ENCODE data around the gene CETN3.
A peak's percentile ranks its signal among the peaks of the same experiment; 100 is the strongest.
"Not testable (repeated sequence)": the region's sequence is repeated elsewhere in the genome, so short reads cannot be mapped to it uniquely, and the experiment has no call there.

Gene CETN3

GRCh38 chr5:90386099-90386710 lies 23.4 kb downstream of the CETN3 start:
- H3K4me3 ChIP-seq (ENCODE audit: low read length): no peak overlapping the region
- peak; percentile 16 for DNase-seq (ENCODE audit: low read depth, low spot score)

DNA sequence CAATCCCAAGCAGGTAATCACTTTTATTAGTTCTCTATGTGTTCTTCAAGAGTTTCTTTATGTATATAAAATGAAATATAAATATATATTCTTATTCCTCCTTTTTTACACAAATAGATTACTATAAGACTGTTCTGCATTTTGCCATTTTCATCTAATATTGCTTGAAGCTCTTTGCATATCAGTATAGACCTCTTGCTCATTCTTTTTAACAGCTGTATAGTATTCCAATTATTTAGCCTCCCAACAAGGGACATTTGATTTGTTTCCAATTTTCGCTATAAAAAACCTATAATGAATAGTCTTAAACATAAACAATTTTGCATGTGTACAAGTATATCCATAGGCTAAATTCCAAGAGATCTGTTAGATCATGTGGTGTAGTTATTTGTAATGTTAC lies 25.2 kb downstream of the CETN3 start:
- no peak for DNase-seq (ENCODE audit: low read depth, low spot score)
- H3K4me3 ChIP-seq (ENCODE audit: low read length): no peak overlapping the region

GRCh38 chr5:90383903-90384302 lies 25.7 kb downstream of the CETN3 start:
- DNase-seq (ENCODE audit: low read depth, low spot score): no peak
- H3K4me3 ChIP-seq (ENCODE audit: low read length): no peak overlapping the region

DNA sequence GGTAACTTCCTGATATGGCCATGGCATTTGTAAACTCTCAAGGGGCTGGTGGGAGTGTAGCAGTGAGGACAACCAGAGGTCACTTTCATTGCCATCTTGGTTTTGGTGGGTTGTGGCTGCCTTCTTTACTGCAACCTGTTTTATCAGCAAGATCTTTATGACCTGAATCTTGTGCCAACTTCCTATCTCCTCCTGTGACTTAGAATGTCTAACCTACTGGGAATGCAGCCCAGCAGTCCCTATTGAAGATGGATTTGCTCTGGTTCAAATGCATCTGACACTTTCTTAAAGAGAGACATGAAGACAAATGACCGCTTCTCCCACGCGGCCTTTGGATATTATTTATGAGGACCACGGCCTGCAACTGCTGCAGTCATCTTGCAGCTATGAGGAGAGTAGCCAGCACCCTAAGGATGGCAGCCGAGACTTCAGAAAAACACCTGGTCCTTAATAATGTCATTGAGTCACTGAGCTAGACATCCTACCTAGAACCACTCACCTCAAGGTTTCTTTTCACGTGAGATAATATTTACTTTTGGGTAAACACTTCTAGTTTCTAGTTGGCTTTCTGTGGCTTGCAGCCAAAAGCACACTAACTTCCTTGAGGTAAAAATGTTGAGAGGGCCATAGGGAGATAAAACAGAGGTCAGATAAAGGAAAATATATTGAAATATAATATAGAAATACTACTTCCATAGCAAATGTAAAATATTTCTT lies 28.2 kb downstream of the CETN3 start:
- DNase-seq (ENCODE audit: low read depth, low spot score): no peak
- no peak overlapping the region for H3K4me3 ChIP-seq (ENCODE audit: low read length)

- no peak for DNase-seq (ENCODE audit: low read depth, low spot score)
- H3K4me3 ChIP-seq (ENCODE audit: low read length): no peak overlapping the region
Observed at GRCh38 chr5:90379652-90380051, 29.9 kb downstream of the CETN3 start.

GRCh38 chr5:90378752-90379151 lies 30.8 kb downstream of the CETN3 start:
- no peak overlapping the region for H3K4me3 ChIP-seq (ENCODE audit: low read length)
- no peak for DNase-seq (ENCODE audit: low read depth, low spot score)

DNA sequence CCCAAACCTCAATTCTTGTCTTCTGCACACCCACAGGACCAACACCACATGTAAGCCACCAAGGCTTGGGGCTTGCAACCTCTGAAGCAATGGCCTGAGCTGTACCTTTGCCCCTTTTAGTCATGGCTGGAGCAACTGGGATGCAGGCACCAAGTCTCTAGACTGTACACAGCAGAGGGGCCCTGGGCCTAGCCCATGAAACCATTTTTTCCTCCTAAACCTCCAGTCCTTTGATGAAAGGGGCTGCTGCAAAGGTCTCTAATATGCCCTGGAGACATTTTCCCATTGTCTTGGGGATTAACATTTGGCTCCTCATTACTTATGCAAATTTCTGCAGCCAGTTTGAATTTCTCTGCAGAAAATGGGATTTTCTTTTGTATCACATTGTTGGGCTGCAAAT lies 38.3 kb downstream of the CETN3 start:
- not testable (repeated sequence) for DNase-seq (ENCODE audit: low read depth, low spot score); H3K4me3 ChIP-seq (ENCODE audit: low read length)

- no peak overlapping the region for H3K4me3 ChIP-seq (ENCODE audit: low read length)
- no peak for DNase-seq (ENCODE audit: low read depth, low spot score)
Observed at GRCh38 chr5:90368454-90369246, 40.9 kb downstream of the CETN3 start.

- DNase-seq (ENCODE audit: low read depth, low spot score): no peak
Observed at GRCh38 chr5:90367879-90368278, 41.7 kb downstream of the CETN3 start.

GRCh38 chr5:90366948-90367347 lies 42.6 kb downstream of the CETN3 start:
- H3K4me3 ChIP-seq (ENCODE audit: low read length): no peak overlapping the region
- no peak for DNase-seq (ENCODE audit: low read depth, low spot score)

More at GRCh38 chr5:90367879-90368278, 41.7 kb downstream of the CETN3 start:
- H3K4me3 ChIP-seq (ENCODE audit: low read length): no peak overlapping the region

GRCh38 chr5:90365328-90365727 lies 44.2 kb downstream of the CETN3 start:
- DNase-seq (ENCODE audit: low read depth, low spot score): no peak
- H3K4me3 ChIP-seq (ENCODE audit: low read length): no peak overlapping the region

DNA sequence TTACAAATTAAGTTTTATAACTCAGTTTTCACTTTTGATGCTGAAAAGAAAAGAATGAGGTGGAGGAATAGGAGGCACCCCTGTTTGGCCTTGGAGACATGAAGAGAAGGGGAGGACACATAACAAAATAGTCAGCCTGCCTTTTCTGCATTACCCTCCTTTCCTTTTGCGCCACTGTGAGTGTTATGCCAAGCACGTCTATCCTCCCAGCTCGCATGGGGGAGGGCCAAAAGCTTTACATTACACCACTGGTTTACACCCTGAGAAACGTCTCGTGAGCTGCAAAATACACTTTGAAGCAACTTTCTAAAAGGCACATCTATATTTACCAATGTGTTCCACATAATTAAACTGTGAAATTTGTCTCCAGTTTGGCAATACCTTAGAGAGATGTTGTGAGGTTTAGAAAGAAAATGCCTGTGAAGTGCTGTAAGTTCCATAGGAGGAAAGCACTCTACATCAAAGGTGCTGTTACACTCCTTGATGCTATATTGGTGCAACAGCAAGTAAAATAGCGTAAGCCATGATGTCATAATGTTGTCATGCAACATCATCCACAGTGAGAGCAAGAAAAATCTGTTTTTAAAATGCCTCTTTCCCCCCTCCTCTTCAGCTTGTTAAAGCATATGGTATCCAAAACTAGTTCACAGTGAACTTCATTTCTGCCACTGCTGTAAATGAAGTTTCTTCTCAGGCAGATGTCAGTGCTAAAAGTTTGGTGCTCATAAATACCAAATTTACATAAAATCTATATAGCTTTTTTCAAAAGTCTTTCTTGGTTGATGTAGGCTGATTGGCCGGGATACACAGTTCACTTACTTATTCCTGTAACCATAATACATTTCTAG lies 50.3 kb downstream of the CETN3 start:
- no peak for DNase-seq (ENCODE audit: low read depth, low spot score)
- no peak overlapping the region for H3K4me3 ChIP-seq (ENCODE audit: low read length)

DNA sequence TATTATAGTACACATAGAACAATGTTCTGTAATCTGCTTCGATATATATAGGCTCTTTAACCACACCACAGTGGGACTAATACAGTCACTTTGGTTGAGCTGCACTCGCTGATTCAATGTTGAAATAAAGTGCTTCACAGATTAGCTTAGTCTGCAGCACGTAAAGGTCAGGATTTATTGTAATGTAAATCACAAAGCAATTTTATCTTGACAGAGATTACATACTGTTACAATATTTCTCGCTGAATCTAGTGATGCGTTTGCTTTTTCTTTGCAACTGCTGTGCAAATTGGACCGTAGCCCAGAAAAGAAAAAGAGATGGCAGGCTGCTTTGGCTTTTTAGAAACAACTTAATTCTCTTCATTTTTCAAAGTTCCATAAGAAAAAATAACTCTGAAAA lies 52.9 kb downstream of the CETN3 start:
- no peak for DNase-seq (ENCODE audit: low read depth, low spot score)
- no peak overlapping the region for H3K4me3 ChIP-seq (ENCODE audit: low read length)

DNA sequence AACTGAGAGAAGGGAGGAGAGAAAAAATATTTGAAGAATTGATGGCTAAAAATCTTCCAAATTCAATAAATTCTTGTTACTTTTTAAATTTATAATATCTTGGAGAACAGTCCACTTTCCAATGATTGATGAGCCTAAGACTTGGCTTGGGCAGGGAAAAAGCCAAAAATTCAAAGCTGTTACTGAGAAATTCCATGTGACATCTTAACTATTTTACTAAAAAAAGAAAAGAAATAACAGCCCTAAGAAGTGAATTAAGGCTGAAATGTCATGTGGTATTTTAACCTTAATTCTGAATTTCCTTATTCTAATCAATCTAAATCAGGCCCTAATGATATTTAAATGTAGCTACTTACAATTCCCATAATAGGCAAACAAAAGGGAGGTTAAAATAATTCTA lies 53.4 kb downstream of the CETN3 start:
- no peak overlapping the region for H3K4me3 ChIP-seq (ENCODE audit: low read length)
- no peak for DNase-seq (ENCODE audit: low read depth, low spot score)

DNA sequence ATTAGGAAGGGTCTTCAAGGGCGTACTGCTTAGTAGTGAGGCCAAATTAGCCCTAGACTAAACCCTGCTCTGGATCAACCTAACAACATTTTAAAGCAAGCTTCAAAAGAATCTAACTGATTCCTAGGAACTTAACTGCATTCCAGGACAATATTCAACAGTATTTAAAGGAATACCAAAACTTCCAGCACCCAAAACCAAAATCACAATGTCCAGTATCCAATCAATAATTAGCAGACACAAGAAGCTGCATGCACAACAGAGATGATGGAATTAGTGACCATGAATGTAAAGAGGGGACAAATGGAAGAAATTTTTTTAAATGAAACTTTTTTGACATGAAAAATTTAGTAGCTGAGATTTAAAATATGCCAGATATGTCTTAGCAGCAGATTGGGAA lies 53.9 kb downstream of the CETN3 start:
- no peak for DNase-seq (ENCODE audit: low read depth, low spot score)
- H3K4me3 ChIP-seq (ENCODE audit: low read length): no peak overlapping the region

- H3K4me3 ChIP-seq (ENCODE audit: low read length): no peak overlapping the region
- no peak for DNase-seq (ENCODE audit: low read depth, low spot score)
Observed at GRCh38 chr5:90353254-90353653, 56.3 kb downstream of the CETN3 start.

DNA sequence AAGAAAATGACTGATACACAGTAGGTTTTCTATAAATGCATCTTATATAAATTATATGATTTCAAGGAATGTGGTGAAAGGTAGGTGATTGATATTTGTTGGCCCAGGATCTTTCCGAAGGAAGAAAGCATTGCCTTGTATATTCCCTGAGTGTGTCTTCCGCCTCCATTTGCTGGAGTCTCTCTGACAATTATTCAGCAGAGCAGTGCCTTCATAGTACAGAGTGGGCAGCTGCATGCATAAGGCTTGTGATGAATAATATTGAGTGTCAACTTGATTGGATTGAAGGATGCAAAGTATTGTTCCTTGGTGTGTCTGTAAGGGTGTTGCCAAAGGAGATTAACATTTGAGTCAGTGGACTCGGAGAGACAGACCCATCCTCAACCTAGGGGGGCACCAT lies 58.5 kb downstream of the CETN3 start:
- no peak for DNase-seq (ENCODE audit: low read depth, low spot score)
- H3K4me3 ChIP-seq (ENCODE audit: low read length): no peak overlapping the region

DNA sequence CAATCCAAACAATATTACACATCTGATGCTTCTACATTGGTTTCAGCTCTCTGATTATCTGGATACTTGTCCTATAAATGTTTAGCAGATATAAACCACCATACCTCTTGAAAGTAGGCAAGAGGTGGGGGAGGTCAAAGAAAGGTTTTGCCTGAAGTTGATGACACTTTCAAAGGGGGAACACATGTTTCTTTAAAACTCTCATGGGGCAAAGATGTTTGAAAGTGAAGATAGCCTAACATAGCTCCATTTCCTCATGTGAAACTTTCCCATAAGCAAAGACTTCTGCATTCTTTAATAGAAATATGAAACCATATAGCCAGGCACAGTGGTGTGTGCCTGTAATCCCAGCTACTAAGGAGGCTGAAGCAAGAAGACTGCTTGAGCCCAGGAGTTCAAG lies 62.1 kb downstream of the CETN3 start:
- no peak for DNase-seq (ENCODE audit: low read depth, low spot score)
- H3K4me3 ChIP-seq (ENCODE audit: low read length): no peak overlapping the region

- no peak overlapping the region for H3K4me3 ChIP-seq (ENCODE audit: low read length)
- DNase-seq (ENCODE audit: low read depth, low spot score): no peak
Observed at GRCh38 chr5:90345684-90346083, 63.9 kb downstream of the CETN3 start.
